ENCODE measurements around the gene LCP1.
"Not testable (repeated sequence)": the region's sequence is repeated elsewhere in the genome, so short reads cannot be mapped to it uniquely, and the experiment has no call there.

The LCP1 gene, protein sequence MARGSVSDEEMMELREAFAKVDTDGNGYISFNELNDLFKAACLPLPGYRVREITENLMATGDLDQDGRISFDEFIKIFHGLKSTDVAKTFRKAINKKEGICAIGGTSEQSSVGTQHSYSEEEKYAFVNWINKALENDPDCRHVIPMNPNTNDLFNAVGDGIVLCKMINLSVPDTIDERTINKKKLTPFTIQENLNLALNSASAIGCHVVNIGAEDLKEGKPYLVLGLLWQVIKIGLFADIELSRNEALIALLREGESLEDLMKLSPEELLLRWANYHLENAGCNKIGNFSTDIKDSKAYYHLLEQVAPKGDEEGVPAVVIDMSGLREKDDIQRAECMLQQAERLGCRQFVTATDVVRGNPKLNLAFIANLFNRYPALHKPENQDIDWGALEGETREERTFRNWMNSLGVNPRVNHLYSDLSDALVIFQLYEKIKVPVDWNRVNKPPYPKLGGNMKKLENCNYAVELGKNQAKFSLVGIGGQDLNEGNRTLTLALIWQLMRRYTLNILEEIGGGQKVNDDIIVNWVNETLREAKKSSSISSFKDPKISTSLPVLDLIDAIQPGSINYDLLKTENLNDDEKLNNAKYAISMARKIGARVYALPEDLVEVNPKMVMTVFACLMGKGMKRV

GRCh38 chr13:46181840-46182490 is at the start of gene LCP1:
Gene LCP1, minus strand, starts transcription at chr13:46182177. Its CDS starts 22,515 bp downstream, at chr13:46159662.
- DNase-seq: no peak

- DNase-seq: no peak
Observed at GRCh38 chr13:46229251-46229650, 47.3 kb upstream of the LCP1 start.

DNA sequence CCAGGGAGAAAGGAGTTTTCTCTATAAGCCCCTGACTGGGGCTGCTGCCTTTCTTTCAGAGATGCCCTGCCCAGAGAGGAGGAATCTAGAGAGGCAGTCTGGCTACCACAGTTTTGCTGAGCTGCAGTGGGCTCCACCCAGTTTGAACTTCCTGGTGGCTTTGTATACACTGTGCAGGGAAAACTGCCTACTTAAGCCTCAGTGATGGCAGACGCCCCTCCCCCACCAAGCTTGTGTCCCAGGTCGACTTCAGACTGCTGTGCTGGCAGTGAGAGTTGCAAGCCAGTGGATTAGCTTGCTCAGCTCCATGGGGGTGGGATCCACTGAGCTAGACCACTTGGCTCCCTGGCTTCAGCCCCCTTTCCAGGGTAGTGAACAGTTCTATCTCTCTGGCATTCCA is 38.3 kb upstream of the LCP1 start:
- not testable (repeated sequence) for DNase-seq

- not testable (repeated sequence) for DNase-seq
Observed at GRCh38 chr13:46214741-46215140, 32.8 kb upstream of the LCP1 start.

DNA sequence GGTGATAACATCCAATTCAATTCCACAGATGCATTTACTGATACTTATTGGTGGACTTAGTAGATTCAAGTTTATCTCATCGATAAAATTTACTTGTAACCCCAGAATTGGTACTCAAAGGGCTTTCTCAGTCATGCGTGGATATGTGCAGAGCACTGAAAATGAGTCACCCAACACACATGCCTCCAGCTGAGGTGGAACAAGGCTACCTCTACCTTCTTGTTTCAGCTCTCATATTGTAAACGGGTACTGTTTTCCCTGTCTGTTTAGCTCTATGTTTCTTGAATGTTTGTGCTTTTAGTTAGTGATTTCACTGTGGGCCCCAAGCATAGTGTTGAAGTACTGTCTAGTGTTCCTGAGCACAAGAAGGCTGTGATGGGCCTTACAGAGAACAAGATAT is 31.3 kb upstream of the LCP1 start:
- no peak for DNase-seq

DNA sequence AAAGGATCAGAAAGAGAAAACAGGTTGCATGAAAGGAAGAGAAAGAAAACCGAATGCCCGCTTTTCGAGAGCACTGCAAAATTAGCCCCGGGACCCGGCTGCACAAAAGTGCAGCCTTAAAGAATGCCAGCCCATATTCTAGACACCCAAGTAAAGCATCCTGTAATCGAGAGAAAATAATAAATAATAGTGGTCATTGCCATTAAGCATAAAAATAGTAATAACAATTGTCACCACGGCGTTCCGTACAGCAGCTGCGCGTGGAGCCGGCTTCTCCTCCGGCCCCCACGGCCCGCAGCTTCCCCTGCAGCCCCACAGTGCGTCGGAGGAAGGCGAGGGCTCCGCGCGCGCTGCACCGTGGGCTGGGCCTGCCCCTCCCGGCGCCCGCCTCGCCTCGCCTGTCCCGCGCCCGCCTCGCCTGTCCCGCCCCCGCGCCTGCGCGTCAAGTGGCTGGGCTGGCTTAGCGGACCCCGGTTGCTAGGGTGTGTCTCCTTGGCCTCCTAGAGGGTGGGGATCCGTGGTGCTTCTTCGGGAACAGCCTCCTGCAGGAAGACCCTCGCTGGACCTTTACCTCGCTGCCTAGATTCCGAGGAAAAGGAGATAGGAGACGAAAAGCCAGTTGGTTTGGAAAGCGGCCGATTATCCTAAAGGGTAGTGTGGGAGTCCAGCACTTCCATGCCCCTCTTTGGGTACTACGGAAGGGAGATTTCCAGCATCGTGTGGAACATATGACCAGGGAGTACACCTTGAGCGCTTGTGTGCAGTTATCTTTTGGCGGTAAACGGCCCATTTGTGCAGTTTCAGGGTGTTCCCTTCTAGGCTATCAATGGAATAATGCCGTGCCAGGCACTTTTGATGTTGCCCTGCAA is 29.7 kb upstream of the LCP1 start, which contains the start of gene LRRC63:
Gene LRRC63, plus strand, starts transcription at position 446 of the 869 bp plus-strand sequence. CDS start 1,107 bp downstream, outside the sequence.
- peak; percentile 29 for DNase-seq

DNA sequence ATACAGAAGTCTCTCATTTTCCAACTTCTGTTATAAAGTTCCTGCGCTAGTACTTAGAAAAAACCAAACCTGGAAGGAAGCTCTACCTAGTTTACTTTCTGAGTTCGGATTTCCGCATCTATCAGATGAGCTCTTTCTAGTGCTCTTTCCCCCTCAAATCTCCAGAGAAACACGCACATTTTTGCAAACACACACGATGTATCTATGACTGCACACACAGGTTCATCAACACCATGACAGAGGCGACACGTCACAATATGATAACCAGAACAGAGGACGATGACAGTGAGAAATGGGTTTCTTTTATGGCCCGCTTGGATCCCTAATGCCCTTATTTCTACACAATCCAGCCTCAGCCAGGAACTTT is 29.1 kb upstream of the LCP1 start:
- DNase-seq: no peak

- DNase-seq: no peak
Observed at GRCh38 chr13:46210362-46211083, 28.5 kb upstream of the LCP1 start.

DNA sequence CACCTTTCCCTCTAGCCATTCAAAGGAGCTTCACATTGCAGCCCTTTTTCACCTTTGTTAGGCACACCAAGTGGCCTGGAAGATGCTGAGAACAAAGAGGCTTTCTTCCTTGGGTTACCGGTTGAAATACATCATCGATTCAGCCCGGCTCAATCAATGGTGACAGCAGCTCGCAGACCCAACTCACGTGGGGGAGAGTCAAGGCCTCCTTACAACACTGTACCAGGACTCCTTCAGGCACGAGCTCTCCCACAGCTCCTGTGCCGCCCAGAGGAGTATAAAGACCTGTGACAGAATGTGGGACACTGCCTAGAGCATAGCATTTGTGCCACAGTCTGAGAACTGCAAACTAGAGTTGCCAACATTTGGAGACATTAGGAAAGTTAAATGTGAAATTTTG is 25.9 kb upstream of the LCP1 start:
- no peak for DNase-seq

DNA sequence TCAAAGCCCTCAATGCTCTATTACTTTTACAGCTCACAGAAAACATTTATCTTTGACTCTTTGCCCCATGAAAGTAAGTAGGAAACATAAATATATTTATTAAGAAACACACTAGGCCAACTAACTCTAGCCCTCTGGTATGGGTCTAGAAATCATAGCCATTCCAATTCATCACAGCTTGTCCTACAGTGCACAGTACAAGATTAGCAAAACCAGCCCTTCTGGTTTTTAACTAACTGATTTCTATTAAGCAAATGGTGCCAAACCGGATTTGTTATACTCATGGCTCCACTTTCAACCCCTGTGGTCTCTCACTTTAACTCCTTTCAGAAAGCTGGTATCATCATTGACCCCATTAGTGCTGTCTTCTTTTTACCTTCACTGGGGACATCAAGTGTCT is 24.2 kb upstream of the LCP1 start:
- DNase-seq: no peak

DNA sequence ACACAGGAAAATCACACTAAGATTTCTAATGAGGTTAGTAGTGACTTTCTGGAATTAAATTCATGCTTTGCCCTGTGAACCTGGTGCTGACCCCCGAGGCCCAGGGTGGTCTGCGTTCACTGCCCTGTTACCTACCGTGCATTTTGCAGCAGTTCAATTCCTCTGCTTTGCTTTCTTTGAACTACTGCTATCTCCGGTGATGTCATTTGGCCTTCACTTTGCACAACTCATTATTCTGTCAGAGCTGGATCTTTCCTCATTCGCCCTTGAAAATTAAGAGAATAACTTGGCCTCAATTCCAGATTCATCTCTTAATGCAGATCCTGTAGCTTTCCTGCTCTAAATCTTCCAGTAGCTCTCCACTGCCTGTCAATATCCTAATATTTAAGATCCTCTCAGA is 21.0 kb upstream of the LCP1 start:
- no peak for DNase-seq

- no peak for DNase-seq
Observed at GRCh38 chr13:46202188-46202795, 20.3 kb upstream of the LCP1 start.

GRCh38 chr13:46198696-46199193 is 16.8 kb upstream of the LCP1 start:
- no peak for DNase-seq

DNA sequence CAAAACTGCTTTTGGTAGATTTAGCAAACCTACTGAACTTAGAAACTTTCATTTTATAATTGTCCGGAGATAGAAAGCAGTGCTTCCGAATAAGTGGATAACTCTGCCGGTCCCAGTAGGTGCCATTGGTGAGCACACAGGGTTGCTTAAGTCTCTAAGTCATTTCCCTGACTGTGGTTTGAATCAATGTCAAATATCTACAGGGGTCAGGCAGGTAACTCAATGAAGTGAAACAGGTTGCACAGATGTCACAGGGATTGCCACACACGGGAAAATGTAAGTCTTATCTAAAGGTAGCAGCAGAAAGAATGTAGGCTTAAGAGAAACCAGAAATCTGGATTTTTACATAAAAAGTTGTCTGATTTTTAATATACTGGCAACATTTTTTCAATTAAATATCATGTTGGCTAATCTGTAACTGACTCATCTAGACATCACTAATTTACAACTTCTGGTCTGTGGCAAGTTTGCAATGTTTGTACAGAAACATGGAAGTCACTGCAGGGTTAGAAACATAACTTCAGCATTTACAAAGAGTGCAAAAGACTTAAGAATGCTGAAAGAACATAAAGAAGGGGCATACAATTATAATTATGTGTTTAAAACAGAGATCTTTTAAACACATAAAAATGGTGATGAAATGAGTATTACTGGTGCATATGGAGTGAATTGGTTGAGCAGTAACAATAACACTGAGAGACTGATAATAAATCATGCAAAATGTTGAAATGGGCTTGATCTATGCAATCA is 15.5 kb upstream of the LCP1 start:
- DNase-seq: peak; percentile 83

DNA sequence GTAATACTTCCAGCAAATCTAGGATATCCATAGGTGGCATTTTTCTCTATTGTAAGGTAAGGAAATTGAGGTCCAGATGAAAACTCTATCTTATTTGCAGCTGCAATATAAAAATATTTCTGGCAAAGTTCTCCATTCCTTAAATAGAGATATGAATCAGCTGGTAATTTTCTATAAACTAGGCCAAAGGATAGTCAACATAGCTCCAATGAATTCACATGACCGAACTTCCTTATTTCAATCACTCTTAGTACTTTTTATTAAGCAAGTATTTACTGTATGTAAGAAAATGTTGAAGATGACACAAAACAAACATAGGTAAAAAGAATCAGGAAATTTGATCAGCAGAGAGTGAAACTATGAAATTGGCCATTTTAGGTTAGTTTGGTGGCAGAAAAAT is 13.0 kb upstream of the LCP1 start:
- no peak for DNase-seq

DNA sequence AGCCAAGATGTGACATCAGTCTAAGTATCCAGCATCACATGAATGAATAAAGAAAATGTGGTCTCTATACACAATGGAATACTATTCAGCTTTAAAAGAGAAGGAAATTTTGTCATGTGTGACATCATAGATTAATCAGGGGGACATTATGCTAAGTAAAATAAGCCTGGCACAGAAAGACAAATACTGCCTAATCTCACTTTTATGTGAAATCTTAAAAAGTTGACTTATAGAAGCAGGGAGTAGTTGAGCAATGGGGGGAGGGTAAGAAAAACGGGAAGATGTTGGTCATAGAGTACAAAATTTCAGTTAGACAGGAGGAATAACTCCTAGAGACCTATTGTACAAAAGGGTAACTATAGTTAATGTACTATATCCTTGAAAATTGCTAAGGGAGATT is 10.4 kb upstream of the LCP1 start:
- no peak for DNase-seq

- DNase-seq: no peak
Observed at GRCh38 chr13:46185634-46186033, 3.7 kb upstream of the LCP1 start.

- no peak for DNase-seq
Observed at GRCh38 chr13:46184277-46184699, 2.3 kb upstream of the LCP1 start.

GRCh38 chr13:46183018-46183946 is 1.3 kb upstream of the LCP1 start:
- DNase-seq: no peak

- DNase-seq: no peak
Observed at GRCh38 chr13:46182491-46182877, 507 bp upstream of the LCP1 start.

All from fibroblast of skin of right quadriceps (primary cell).